Lower leg skin (tissue), 3 donors: ENCODE data around the gene DPEP1.

Experiments used
- CTCF ChIP-seq, 3 donors: fragments of 450-650 bp; IDR thresholded peaks; one replicate each; pipeline ENCODE4 v1.5.1; 2016; ENCODE audit warnings: antibody characterized with exemption in 3 of 3, mild to moderate bottlenecking in 3 of 3, moderate library complexity in 2 of 3
- POLR2A ChIP-seq, 2 donors: fragments of 450-650 bp; IDR thresholded peaks; one replicate each; pipeline ENCODE4 v1.6.1; 2016 to 2017; ENCODE audit warnings: antibody characterized with exemption in 2 of 2, mild to moderate bottlenecking in 1 of 2, moderate library complexity in 1 of 2

GRCh38 chr16:89658221-89658879 is 44.9 kb downstream of the DPEP1 start:
- TF ChIP-seq CTCF (IDR thresholded peaks at IDR 0.05) (no peak), POLR2A (IDR thresholded peaks at IDR 0.05) (no peak)
